Measurements from ENCODE around the gene PSME2. TPM values are rescaled to one million over a fixed set of nuclear protein-coding genes. Genes with fewer than 3 reads are reported as not detected.

PSME2 gene
- total and polyA plus RNA-seq, 2 of the 13 experiments (the other 11 are each of a cell fraction or from before 2014, with no cell fraction given) = 332 to 716 TPM

DNA sequence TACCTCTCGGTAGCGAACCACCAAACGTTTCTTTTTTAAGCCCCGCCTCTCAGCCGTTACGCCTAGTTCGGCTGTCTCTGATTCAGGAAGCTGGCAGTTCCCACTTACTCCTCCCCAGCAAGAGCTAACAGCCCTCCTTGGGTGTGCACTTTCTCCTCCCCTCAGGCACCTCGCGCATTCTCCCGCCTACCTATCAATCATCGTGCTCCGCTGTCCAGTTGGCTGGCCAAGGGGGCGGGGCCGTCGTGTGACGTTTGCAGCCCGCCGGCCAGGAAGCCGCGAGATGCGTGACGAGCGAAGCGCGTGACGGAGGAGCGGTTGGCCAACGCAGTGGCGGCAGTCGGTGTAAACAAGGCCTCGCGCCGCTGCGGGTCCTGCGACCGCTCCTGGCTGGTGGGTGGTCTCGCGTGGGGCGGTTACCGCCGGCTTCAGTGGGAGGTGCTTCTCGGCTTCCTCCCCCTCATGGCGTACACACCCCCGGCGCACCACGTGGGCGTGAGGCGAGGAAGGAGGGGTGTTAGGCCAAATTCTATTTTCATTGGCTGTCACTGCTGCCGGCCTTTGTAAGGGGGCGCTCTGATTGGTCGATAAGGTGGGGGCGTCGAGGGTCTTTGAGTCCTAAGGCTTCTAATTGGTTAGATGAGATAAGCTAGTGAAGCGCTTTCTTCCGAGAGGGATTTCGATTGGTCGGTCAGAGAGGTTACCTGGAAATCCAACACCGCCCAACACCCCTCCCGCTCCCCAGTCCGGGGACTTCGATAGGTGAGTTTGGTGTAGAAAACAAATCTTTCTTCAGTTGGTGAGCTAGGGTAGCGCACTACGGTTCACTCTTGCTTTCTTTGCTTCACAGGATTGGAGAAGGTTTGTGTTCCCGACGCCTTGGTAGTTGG is 31.6 kb downstream of the PSME2 start, which contains the start of the genes DCAF11 and NRL (continued):
- TF ChIP-seq SCMH1 (CRISPR knock-in tag; IDR thresholded peaks at IDR 0.05; ENCODE audit: borderline replicate concordance) (no peak), TBL1XR1 (IDR thresholded peaks at IDR 0.05; ENCODE audit: borderline replicate concordance, low read length, partially characterized antibody) (peak; percentile 4), MXD4 (CRISPR knock-in tag; IDR thresholded peaks at IDR 0.05) (peak; percentile 99), NCOA2 (CRISPR knock-in tag; IDR thresholded peaks at IDR 0.05) (peak; percentile 77; the same call in 1 of the 2 replicates), ZNF564 (CRISPR knock-in tag; IDR thresholded peaks at IDR 0.05) (no peak), SMAD3 (CRISPR knock-in tag; IDR thresholded peaks at IDR 0.05) (peak; percentile 79; the same call in 1 of the 2 replicates), HNRNPK (IDR thresholded peaks at IDR 0.05; ENCODE audit: low read depth, low read length, poor library complexity, severe bottlenecking) (peak; percentile 78), STAG1 (CRISPR knock-in tag; IDR thresholded peaks at IDR 0.05) (peak; percentile 40), ZC3H13 (CRISPR knock-in tag; IDR thresholded peaks at IDR 0.05) (no peak), RBAK (CRISPR knock-in tag; IDR thresholded peaks at IDR 0.05) (peak; percentile 79; the same call in 1 of the 2 replicates), RORA (CRISPR knock-in tag; IDR thresholded peaks at IDR 0.05) (no peak), TAF1 (CRISPR knock-in tag; IDR thresholded peaks at IDR 0.05) (peak; percentile 82), ZNF451 (CRISPR knock-in tag; IDR thresholded peaks at IDR 0.05) (peak; percentile 95), ZNF713 (CRISPR knock-in tag; IDR thresholded peaks at IDR 0.05) (no peak)
- TF ChIP-seq, protein P1, sequence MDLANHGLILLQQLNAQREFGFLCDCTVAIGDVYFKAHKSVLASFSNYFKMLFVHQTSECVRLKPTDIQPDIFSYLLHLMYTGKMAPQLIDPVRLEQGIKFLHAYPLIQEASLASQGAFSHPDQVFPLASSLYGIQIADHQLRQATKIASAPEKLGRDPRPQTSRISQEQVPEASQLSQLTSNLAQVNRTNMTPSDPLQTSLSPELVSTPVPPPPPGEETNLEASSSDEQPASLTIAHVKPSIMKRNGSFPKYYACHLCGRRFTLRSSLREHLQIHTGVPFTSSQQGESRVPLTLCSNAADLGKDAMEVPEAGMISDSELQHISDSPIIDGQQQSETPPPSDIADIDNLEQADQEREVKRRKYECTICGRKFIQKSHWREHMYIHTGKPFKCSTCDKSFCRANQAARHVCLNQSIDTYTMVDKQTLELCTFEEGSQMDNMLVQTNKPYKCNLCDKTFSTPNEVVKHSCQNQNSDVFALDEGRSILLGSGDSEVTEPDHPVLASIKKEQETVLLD (CRISPR knock-in tag; IDR thresholded peaks at IDR 0.05; ENCODE audit: low read depth) = no peak
- TF ChIP-seq, protein P2, sequence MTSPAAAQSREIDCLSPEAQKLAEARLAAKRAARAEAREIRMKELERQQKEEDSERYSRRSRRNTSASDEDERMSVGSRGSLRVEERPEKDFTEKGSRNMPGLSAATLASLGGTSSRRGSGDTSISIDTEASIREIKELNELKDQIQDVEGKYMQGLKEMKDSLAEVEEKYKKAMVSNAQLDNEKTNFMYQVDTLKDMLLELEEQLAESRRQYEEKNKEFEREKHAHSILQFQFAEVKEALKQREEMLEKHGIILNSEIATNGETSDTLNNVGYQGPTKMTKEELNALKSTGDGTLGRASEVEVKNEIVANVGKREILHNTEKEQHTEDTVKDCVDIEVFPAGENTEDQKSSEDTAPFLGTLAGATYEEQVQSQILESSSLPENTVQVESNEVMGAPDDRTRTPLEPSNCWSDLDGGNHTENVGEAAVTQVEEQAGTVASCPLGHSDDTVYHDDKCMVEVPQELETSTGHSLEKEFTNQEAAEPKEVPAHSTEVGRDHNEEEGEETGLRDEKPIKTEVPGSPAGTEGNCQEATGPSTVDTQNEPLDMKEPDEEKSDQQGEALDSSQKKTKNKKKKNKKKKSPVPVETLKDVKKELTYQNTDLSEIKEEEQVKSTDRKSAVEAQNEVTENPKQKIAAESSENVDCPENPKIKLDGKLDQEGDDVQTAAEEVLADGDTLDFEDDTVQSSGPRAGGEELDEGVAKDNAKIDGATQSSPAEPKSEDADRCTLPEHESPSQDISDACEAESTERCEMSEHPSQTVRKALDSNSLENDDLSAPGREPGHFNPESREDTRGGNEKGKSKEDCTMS (CRISPR knock-in tag; conservative IDR thresholded peaks at IDR 0.05) = no peak; the same call in 1 of the 2 replicates
- TF ChIP-seq, protein P3, sequence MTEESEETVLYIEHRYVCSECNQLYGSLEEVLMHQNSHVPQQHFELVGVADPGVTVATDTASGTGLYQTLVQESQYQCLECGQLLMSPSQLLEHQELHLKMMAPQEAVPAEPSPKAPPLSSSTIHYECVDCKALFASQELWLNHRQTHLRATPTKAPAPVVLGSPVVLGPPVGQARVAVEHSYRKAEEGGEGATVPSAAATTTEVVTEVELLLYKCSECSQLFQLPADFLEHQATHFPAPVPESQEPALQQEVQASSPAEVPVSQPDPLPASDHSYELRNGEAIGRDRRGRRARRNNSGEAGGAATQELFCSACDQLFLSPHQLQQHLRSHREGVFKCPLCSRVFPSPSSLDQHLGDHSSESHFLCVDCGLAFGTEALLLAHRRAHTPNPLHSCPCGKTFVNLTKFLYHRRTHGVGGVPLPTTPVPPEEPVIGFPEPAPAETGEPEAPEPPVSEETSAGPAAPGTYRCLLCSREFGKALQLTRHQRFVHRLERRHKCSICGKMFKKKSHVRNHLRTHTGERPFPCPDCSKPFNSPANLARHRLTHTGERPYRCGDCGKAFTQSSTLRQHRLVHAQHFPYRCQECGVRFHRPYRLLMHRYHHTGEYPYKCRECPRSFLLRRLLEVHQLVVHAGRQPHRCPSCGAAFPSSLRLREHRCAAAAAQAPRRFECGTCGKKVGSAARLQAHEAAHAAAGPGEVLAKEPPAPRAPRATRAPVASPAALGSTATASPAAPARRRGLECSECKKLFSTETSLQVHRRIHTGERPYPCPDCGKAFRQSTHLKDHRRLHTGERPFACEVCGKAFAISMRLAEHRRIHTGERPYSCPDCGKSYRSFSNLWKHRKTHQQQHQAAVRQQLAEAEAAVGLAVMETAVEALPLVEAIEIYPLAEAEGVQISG (CRISPR knock-in tag; IDR thresholded peaks at IDR 0.05) = peak; percentile 88
- TF ChIP-seq, protein P4, sequence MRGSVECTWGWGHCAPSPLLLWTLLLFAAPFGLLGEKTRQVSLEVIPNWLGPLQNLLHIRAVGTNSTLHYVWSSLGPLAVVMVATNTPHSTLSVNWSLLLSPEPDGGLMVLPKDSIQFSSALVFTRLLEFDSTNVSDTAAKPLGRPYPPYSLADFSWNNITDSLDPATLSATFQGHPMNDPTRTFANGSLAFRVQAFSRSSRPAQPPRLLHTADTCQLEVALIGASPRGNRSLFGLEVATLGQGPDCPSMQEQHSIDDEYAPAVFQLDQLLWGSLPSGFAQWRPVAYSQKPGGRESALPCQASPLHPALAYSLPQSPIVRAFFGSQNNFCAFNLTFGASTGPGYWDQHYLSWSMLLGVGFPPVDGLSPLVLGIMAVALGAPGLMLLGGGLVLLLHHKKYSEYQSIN (CRISPR knock-in tag; IDR thresholded peaks at IDR 0.05; ENCODE audit: borderline replicate concordance) = no peak
- TF ChIP-seq, protein P5, sequence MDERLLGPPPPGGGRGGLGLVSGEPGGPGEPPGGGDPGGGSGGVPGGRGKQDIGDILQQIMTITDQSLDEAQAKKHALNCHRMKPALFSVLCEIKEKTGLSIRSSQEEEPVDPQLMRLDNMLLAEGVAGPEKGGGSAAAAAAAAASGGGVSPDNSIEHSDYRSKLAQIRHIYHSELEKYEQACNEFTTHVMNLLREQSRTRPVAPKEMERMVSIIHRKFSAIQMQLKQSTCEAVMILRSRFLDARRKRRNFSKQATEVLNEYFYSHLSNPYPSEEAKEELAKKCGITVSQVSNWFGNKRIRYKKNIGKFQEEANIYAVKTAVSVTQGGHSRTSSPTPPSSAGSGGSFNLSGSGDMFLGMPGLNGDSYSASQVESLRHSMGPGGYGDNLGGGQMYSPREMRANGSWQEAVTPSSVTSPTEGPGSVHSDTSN (CRISPR knock-in tag; IDR thresholded peaks at IDR 0.05) = peak; percentile 97
